MCF 10A (cell line): ENCODE results near the gene CDYL. TPM values are rescaled to one million over a fixed set of nuclear protein-coding genes. Genes with fewer than 3 reads are reported as not detected.

Experiments used
- BruUV-seq: library from RNA; stranded (reverse); fragments of 400-500 nt; replicated peaks from 2 replicates; lab custom pipeline; 2021; lab: Mats Ljungman, UMichigan
- CTCF ChIA-PET: fragments of 300-600 bp; sonication (Branson Sonifier 250); formaldehyde crosslinking; extraction: SDS; loops from one replicate; lab custom pipeline; 2021; ENCODE audit warnings: antibody characterized with exemption, inconsistent platforms; lab: Yijun Ruan, JAX
- POLR2A ChIA-PET: fragments of 300-600, 350-650 bp; sonication (Branson Sonifier 250); formaldehyde crosslinking; extraction: SDS; loops from one replicate; lab custom pipeline; 2020; ENCODE audit warnings: antibody characterized with exemption, inconsistent platforms; lab: Yijun Ruan, JAX
- DNase-seq: peaks from one replicate; pipeline ENCODE4 v3.0.0-alpha.2; 2018; ENCODE audit not compliant: unreplicated experiment
- H3K27ac Mint-ChIP-seq: one replicate; pipeline ENCODE4 v1.8.0; 2022; ENCODE audit warnings: mild to moderate bottlenecking, low read depth, mixed read lengths; ENCODE audit not compliant: unreplicated experiment
- H3K27me3 Mint-ChIP-seq: one replicate; pipeline ENCODE4 v1.8.0; 2022; ENCODE audit warnings: mixed read lengths; ENCODE audit not compliant: insufficient read depth, unreplicated experiment
- H3K36me3 Mint-ChIP-seq: one replicate; pipeline ENCODE4 v1.8.0; 2022; ENCODE audit warnings: mild to moderate bottlenecking, moderate library complexity, mixed read lengths; ENCODE audit not compliant: insufficient read depth, unreplicated experiment
- H3K4me1 Mint-ChIP-seq: one replicate; pipeline ENCODE4 v1.8.0; 2022; ENCODE audit warnings: mixed read lengths; ENCODE audit not compliant: insufficient read depth, unreplicated experiment
- H3K4me3 Mint-ChIP-seq: one replicate; pipeline ENCODE4 v1.8.0; 2022; ENCODE audit warnings: mild to moderate bottlenecking, moderate library complexity, mixed read lengths; ENCODE audit not compliant: unreplicated experiment
- H3K9me3 Mint-ChIP-seq: one replicate; pipeline ENCODE4 v1.8.0; 2022; ENCODE audit warnings: mixed read lengths; ENCODE audit not compliant: unreplicated experiment
- intact Hi-C: fragments of 100-400 bp; cut with micrococcal nuclease; formaldehyde crosslinking; loops from 2 replicates; pipeline ENCODE4 v1.14.1; 2022
- total RNA-seq: library from RNA; stranded (reverse); gene quantifications from 2 replicates; pipeline ENCODE4 v1.2.3, GENCODE V29; 2022
- TF ChIP-seq, protein P1 (sequence below): fragments of 200-600 bp; IDR thresholded peaks from one replicate; pipeline ENCODE4 v1.8.0; 2022; ENCODE audit warnings: antibody characterized with exemption, mild to moderate bottlenecking; ENCODE audit not compliant: unreplicated experiment

The CDYL gene
- total RNA-seq, 1 experiment from 2014 or later: 48.9 TPM

DNA sequence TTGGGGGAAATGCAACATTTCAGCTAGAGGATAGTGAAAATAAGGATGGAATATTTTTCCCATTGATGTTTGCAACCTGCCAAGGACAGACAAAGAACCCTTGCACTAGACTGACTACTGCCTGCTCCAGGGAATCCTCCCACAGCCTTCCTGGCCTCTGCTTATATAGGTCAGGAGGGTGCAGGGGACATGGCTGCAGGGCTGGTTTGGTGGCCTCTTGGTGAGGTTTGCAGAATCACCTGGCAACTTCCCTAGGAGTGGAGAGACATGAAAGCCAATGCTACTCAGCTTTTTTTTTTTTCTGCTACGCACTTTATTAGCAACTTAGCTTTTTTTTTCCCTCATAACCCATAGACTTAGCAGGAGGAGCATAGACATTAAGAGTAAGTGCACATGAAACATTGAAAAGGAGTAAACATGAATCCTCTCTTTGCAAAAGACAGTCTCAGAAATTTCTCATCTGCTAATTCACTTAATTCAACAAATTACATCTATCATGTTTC is 39.8 kb upstream of the CDYL start:
- Mint-ChIP-seq H3K9me3 (no peaks in the 10 kb centered on the region), H3K4me3 (no peak overlapping the region), H3K27me3 (no peaks in the 10 kb centered on the region), H3K36me3 (no peaks in the 10 kb centered on the region), H3K27ac (no peak overlapping the region), H3K4me1 (peaks cover 22% of the 10 kb centered on the region)
- POLR2A ChIA-PET: no interaction called here
- TF ChIP-seq, protein P1, sequence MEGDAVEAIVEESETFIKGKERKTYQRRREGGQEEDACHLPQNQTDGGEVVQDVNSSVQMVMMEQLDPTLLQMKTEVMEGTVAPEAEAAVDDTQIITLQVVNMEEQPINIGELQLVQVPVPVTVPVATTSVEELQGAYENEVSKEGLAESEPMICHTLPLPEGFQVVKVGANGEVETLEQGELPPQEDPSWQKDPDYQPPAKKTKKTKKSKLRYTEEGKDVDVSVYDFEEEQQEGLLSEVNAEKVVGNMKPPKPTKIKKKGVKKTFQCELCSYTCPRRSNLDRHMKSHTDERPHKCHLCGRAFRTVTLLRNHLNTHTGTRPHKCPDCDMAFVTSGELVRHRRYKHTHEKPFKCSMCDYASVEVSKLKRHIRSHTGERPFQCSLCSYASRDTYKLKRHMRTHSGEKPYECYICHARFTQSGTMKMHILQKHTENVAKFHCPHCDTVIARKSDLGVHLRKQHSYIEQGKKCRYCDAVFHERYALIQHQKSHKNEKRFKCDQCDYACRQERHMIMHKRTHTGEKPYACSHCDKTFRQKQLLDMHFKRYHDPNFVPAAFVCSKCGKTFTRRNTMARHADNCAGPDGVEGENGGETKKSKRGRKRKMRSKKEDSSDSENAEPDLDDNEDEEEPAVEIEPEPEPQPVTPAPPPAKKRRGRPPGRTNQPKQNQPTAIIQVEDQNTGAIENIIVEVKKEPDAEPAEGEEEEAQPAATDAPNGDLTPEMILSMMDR: no peak
- CTCF ChIA-PET: interaction anchor here (0.6 to 1.2 kb wide), 2 partner anchors 16 to 25 kb away, joined by 3 to 4 read pairs; no protein-coding TSS in a partner anchor
- BruUV-seq: no TSS peak
- intact Hi-C loops: no loop called here
- no peak for DNase-seq

DNA sequence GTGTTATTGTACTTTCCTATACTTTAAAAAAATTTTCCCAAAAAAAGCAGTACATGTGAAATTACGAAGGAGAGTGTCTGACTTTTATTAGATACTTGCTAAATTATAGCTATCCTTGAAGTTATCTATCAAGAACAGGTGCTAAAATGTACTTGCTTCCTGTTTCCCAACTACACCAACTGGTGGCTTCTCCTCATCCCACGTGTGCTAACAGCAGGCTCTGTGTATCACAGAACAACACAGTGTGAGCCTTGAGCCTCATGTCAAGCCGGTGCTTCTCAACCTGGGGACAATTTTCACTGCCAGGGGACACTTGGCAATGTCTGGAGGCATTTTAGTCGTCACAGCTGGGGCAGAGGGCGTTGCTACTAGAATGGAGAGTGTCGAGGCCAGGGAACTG is 36.2 kb upstream of the CDYL start:
- ChIA-PET CTCF (no interaction called here), POLR2A (no interaction called here)
- intact Hi-C loops: no loop called here
- DNase-seq: no peak
- no peak overlapping the region for H3K27ac Mint-ChIP-seq
- no peaks in the 10 kb centered on the region for H3K27me3 Mint-ChIP-seq
- no TSS peak for BruUV-seq
- TF ChIP-seq, protein P1: no peak
- no peak overlapping the region for H3K4me3 Mint-ChIP-seq
- H3K36me3 Mint-ChIP-seq: no peaks in the 10 kb centered on the region
- H3K4me1 Mint-ChIP-seq: no peaks in the 10 kb centered on the region
- H3K9me3 Mint-ChIP-seq: no peaks in the 10 kb centered on the region

DNA sequence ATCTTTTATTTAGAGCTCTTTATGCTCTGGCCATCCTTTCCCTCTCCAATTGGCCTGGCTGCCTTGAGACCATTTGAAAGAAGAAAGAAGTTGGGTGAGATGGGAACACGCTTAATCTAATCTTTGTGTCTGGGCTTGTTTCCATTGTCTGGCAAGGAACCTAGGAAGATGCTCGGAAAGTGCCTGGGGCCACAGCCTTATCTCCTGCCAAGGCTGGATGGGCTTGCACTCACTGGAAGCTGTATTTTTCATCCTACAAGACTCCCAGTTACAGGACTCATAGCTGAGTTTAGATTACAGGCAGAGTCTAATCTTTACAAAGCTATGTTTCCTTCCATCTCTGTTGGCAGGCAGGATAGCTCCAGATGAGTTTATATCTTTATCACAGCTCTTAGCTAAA is 33.1 kb upstream of the CDYL start:
- ChIA-PET POLR2A (interaction anchor here (0.7 to 0.9 kb wide), 2 partner anchors 24 to 258 kb away, joined by 3 read pairs; no protein-coding TSS in a partner anchor), CTCF (interaction anchor here (0.6 to 0.8 kb wide), 2 partner anchors 62 to 339 kb away, joined by 3 read pairs; no protein-coding TSS in a partner anchor)
- no TSS peak for BruUV-seq
- DNase-seq: no peak
- Mint-ChIP-seq H3K27ac (no peak overlapping the region), H3K4me3 (no peak overlapping the region), H3K9me3 (no peaks in the 10 kb centered on the region), H3K27me3 (no peaks in the 10 kb centered on the region), H3K4me1 (no peaks in the 10 kb centered on the region), H3K36me3 (no peaks in the 10 kb centered on the region)
- intact Hi-C loops: no loop called here
- TF ChIP-seq, protein P1: no peak

DNA sequence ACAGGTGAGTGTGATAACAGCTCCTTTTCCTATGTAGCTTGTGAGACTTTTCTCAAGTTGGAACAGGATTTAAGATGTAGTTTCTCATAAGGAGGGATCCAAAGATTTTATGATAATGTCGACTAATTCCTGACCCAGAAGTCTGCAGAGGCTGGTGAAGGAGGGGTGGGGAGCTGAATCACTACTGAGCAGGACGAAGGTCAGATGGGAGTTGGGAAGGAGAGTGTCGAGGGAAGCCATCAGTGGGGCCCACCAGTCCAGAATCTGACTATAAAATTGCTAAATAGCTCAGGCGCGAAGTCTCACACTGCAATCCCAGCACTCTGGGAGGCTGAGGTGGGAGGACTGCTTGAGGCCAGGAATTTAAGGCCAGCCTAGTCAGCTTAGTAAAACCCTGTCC is 32.3 kb upstream of the CDYL start:
- Mint-ChIP-seq H3K36me3 (no peaks in the 10 kb centered on the region), H3K27me3 (no peaks in the 10 kb centered on the region), H3K27ac (no peak overlapping the region), H3K9me3 (no peaks in the 10 kb centered on the region), H3K4me3 (no peak overlapping the region), H3K4me1 (no peaks in the 10 kb centered on the region)
- ChIA-PET CTCF (no interaction called here), POLR2A (interaction anchor here (0.9 kb wide), 2 partner anchors 25 to 62 kb away, joined by 3 read pairs; no protein-coding TSS in a partner anchor)
- intact Hi-C loops: no loop called here
- no TSS peak for BruUV-seq
- TF ChIP-seq, protein P1: no peak
- DNase-seq: no peak
